ENCODE data around the gene LSR.

GRCh38 chr19:35296644-35297514, 48.1 kb downstream of the LSR start:
- TF ChIP-seq, protein P1, sequence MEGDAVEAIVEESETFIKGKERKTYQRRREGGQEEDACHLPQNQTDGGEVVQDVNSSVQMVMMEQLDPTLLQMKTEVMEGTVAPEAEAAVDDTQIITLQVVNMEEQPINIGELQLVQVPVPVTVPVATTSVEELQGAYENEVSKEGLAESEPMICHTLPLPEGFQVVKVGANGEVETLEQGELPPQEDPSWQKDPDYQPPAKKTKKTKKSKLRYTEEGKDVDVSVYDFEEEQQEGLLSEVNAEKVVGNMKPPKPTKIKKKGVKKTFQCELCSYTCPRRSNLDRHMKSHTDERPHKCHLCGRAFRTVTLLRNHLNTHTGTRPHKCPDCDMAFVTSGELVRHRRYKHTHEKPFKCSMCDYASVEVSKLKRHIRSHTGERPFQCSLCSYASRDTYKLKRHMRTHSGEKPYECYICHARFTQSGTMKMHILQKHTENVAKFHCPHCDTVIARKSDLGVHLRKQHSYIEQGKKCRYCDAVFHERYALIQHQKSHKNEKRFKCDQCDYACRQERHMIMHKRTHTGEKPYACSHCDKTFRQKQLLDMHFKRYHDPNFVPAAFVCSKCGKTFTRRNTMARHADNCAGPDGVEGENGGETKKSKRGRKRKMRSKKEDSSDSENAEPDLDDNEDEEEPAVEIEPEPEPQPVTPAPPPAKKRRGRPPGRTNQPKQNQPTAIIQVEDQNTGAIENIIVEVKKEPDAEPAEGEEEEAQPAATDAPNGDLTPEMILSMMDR (IDR thresholded peaks at IDR 0.05; ENCODE audit: low read depth, low read length) = no peak
- TF ChIP-seq, protein P2, sequence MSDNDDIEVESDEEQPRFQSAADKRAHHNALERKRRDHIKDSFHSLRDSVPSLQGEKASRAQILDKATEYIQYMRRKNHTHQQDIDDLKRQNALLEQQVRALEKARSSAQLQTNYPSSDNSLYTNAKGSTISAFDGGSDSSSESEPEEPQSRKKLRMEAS (IDR thresholded peaks at IDR 0.05; ENCODE audit: low read depth, low read length) = no peak

All from NB4 (cell line).